Measurements from ENCODE around the gene GTSF1L. TPM values are rescaled to one million over a fixed set of nuclear protein-coding genes. Genes with fewer than 3 reads are reported as not detected.

GTSF1L gene
- total RNA-seq (2014; rRNA removed; shearing (Covaris generic)): not detected in 2 replicates

GRCh38 chr20:43726811-43727338 is at the start of gene GTSF1L:
Gene GTSF1L, minus strand, starts transcription at chr20:43727002. Its CDS starts 308 bp downstream, at chr20:43726694.

Other genes with a start within 250 kb of the GTSF1L start
- gene L3MBTL1, start 219.3 kb downstream of the GTSF1L start, total RNA-seq (2014; rRNA removed; shearing (Covaris generic)): 4.9 and 7.8 TPM in 2 replicates
- 0.05 TPM in 1 of 2 replicates, not detected in the other for gene SGK2, start 168.0 kb downstream of the GTSF1L start, total RNA-seq (2014; rRNA removed; shearing (Covaris generic))
- gene IFT52, start 136.1 kb downstream of the GTSF1L start, total RNA-seq (2014; rRNA removed; shearing (Covaris generic)): 25.5 and 34.8 TPM in 2 replicates
- gene MYBL2, start 59.9 kb downstream of the GTSF1L start, total RNA-seq (2014; rRNA removed; shearing (Covaris generic)): 53.2 and 62.7 TPM in 2 replicates
- gene TOX2, start 187.8 kb upstream of the GTSF1L start, total RNA-seq (2014; rRNA removed; shearing (Covaris generic)): 7.7 and 8.4 TPM in 2 replicates